Naive B cell (primary cell): ENCODE data around the gene ATAD3C. TPM values are rescaled to one million over a fixed set of nuclear protein-coding genes. Genes with fewer than 3 reads are reported as not detected.
A peak's percentile ranks its signal among the peaks of the same experiment; 100 is the strongest.
"Not testable (repeated sequence)": the region's sequence is repeated elsewhere in the genome, so short reads cannot be mapped to it uniquely, and the experiment has no call there.

ENCODE experiments used
- ATAC-seq, 2 donors: fragments of 150-1000 bp; cut with Tn5 transposase; 2 replicates each; pipeline ENCODE4 v1.10.0; 2021; ENCODE audit warnings: low read depth in 2 of 2, mild to moderate bottlenecking in 2 of 2, moderate library complexity in 2 of 2
- DNase-seq: peaks from one replicate; pipeline ENCODE4 v3.0.0; 2022
- H3K27ac Mint-ChIP-seq, 6 donors: one replicate each; pipeline ENCODE4 v1.8.0; 2020 to 2022; ENCODE audit warnings: mild to moderate bottlenecking in 6 of 6, mixed read lengths in 6 of 6, moderate library complexity in 5 of 6, inconsistent platforms in 2 of 6
- H3K27me3 Mint-ChIP-seq, 3 donors: one replicate each; pipeline ENCODE4 v1.8.0; 2021 to 2022; ENCODE audit warnings: mixed read lengths in 3 of 3, mild to moderate bottlenecking in 1 of 3
- H3K36me3 Mint-ChIP-seq, 2 donors: one replicate each; pipeline ENCODE4 v1.8.0; 2020 to 2022; ENCODE audit warnings: mixed read lengths in 2 of 2, inconsistent platforms in 1 of 2, mild to moderate bottlenecking in 1 of 2
- H3K4me1 Mint-ChIP-seq, 3 donors: one replicate each; pipeline ENCODE4 v1.8.0; 2020 to 2022; ENCODE audit warnings: mixed read lengths in 3 of 3, inconsistent platforms in 1 of 3, mild to moderate bottlenecking in 1 of 3, moderate library complexity in 1 of 3
- H3K4me3 Mint-ChIP-seq, 8 donors: one replicate each; pipeline ENCODE4 v1.8.0; 2020 to 2022; ENCODE audit warnings: mild to moderate bottlenecking in 8 of 8, mixed read lengths in 8 of 8, moderate library complexity in 8 of 8, inconsistent platforms in 2 of 8
- H3K9me3 Mint-ChIP-seq, 7 donors: one replicate each; pipeline ENCODE4 v1.8.0; 2020 to 2022; ENCODE audit warnings: mixed read lengths in 7 of 7, mild to moderate bottlenecking in 5 of 7, inconsistent platforms in 2 of 7, moderate library complexity in 1 of 7
- polyA plus RNA-seq, 6 donors: library from polyadenylated mRNA; unstranded; fragments of 300-500 nt; fragmentation: Illumina TruSeq; gene quantifications; one replicate each; pipeline ENCODE4 v1.2.3, GENCODE V29; 2021; ENCODE audit warnings: low read depth in 6 of 6

Gene ATAD3C
- polyA plus RNA-seq, 6 donors from 2014 or later, result not detected

DNA sequence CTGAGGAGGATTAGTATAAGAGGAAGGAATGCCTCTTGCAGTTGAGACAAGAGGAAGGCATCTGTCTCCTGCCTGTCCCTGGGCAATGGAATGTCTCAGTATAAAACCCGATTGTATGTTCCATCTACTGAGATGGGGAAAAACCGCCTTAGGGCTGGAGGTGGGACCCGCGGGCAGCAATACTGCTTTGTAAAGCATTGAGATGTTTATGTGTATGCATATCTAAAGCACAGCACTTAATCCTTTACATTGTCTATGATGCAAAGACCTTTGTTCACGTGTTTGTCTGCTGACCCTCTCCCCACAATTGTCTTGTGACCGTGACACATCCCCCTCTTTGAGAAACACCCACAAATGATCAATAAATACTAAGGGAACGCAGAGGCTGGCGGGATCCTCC is 39.3 kb upstream of the ATAD3C start:
- DNase-seq, H3K27me3 Mint-ChIP-seq, H3K27ac Mint-ChIP-seq, H3K9me3 Mint-ChIP-seq, ATAC-seq, H3K36me3 Mint-ChIP-seq: not testable (repeated sequence)
- Mint-ChIP-seq H3K4me1 (peaks cover 9 to 35% (median 17%) of the 10 kb centered on the region in 3 donors), H3K4me3 (peak overlapping the region in 4 of 8 donors; percentile 47 to 76 (median 54))

DNA sequence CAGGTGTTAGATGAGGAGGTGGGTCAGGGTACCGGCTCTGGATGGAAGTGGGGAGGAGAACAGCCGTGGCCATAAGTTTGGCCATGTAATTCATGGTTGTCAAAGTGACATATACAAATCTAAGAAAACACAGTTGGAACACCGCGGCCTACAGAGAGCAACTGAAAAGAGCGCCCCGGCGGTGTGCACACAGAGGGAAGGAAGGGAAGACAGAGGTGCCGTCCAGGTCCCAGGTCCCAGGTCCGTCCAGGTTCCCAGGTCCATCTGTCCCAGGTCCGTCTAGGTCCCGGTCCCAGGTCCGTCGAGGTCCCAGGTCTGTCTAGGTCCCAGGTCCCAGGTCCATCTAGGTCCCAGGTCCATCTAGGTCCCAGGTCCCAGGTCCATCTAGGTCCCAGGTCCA is 37.9 kb upstream of the ATAD3C start:
- DNase-seq (no peak), ATAC-seq (no peak)
- no peaks in the 10 kb centered on the region for H3K27me3 Mint-ChIP-seq
- H3K4me1 Mint-ChIP-seq, result peaks cover 4 to 22% (median 12%) of the 10 kb centered on the region in 3 donors
- H3K27ac Mint-ChIP-seq, result peak overlapping the region in 2 of 6 donors; percentile 41 to 45
- H3K4me3 Mint-ChIP-seq, result no peak overlapping the region
- H3K36me3 Mint-ChIP-seq, result no peaks in the 10 kb centered on the region
- peaks cover 0 to 2% (median 0%) of the 10 kb centered on the region in 7 donors for H3K9me3 Mint-ChIP-seq

DNA sequence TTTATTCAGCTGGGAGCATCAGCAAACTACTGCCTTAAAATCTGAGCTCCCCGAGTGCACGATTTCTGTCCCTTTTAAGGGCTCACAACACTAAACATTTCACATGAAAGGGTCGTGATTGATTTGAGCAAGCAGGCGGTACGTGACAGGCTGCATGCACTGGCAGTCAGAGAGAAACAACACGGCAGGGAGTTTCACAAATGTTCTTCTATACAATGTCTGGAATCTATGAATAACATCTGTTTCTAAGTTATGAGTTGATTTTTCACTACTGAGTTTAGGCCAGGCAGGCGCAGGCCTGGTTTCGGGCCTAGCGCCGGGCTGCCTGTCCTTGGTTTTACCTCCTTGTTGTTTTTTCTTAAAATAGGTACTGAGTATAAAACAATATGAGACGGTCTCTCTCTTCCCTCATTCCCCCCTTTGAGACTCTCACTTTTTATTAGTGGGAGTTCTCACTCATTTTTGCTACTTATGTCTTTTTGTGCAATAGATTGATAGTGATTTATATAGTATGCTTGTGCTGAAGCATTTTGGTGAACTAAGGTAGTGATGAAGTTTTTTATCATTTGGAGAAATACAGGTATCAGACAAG is 37.1 kb upstream of the ATAD3C start:
- H3K27me3 Mint-ChIP-seq, DNase-seq, H3K9me3 Mint-ChIP-seq, H3K36me3 Mint-ChIP-seq, H3K27ac Mint-ChIP-seq, ATAC-seq: not testable (repeated sequence)
- H3K4me1 Mint-ChIP-seq, result peaks cover 4 to 19% (median 12%) of the 10 kb centered on the region in 3 donors
- peak overlapping the region in 1 of 8 donors; percentile 68 for H3K4me3 Mint-ChIP-seq

GRCh38 chr1:1415751-1416150 is 33.7 kb upstream of the ATAD3C start:
- Mint-ChIP-seq H3K4me3 (no peak overlapping the region), H3K27me3 (peaks cover 0 to 3% (median 3%) of the 10 kb centered on the region in 3 donors), H3K9me3 (peaks cover 0 to 2% (median 0%) of the 10 kb centered on the region in 7 donors), H3K27ac (no peak overlapping the region), H3K36me3 (no peaks in the 10 kb centered on the region), H3K4me1 (peaks cover 7 to 14% (median 12%) of the 10 kb centered on the region in 3 donors)
- no peak for ATAC-seq
- DNase-seq, result no peak

DNA sequence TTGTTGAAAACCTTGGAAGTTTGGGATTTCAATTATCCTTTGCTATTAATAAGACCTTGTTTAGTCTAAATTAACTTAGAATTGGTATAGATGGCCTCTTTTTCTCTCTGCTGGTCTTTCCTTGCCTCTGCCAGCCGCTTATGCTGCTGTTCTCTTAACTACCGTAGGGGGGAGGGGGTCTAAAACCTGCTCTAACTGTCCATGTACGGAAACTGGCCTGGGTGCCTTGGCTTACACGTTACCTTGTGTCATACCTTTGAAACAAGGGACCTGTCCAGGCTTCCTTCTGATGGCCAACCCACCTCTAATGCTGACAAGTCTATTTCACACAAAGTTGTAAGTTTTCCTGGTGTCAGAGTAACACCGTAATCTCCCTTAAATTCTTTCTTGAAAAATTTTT is 32.1 kb upstream of the ATAD3C start:
- H3K4me3 Mint-ChIP-seq, ATAC-seq, H3K36me3 Mint-ChIP-seq, H3K9me3 Mint-ChIP-seq, DNase-seq: not testable (repeated sequence)
- H3K27ac Mint-ChIP-seq, result peak overlapping the region in 3 of 6 donors; percentile 3 to 40 (median 25)
- H3K27me3 Mint-ChIP-seq, result peaks cover 0 to 17% (median 16%) of the 10 kb centered on the region in 3 donors
- H3K4me1 Mint-ChIP-seq, result peaks cover 5 to 12% (median 8%) of the 10 kb centered on the region in 3 donors

- not testable (repeated sequence) for DNase-seq, H3K36me3 Mint-ChIP-seq, ATAC-seq, H3K9me3 Mint-ChIP-seq
- peaks cover 5 to 12% (median 8%) of the 10 kb centered on the region in 3 donors for H3K4me1 Mint-ChIP-seq
- H3K27ac Mint-ChIP-seq, result peak overlapping the region in 4 of 6 donors; percentile 25 to 40 (median 34)
- H3K27me3 Mint-ChIP-seq, result peaks cover 4 to 23% (median 21%) of the 10 kb centered on the region in 3 donors
- peak overlapping the region in 3 of 8 donors; percentile 21 to 56 (median 41) for H3K4me3 Mint-ChIP-seq
These were observed 31.5 kb upstream of the ATAD3C start for GRCh38 chr1:1417825-1418463.

GRCh38 chr1:1418464-1419362 is 30.8 kb upstream of the ATAD3C start:
- H3K9me3 Mint-ChIP-seq, result no peaks in the 10 kb centered on the region
- peak overlapping the region in 5 of 6 donors; percentile 7 to 85 (median 74) for H3K27ac Mint-ChIP-seq
- DNase-seq (no peak), ATAC-seq (no peak)
- H3K4me3 Mint-ChIP-seq, result peak overlapping the region in 7 of 8 donors; percentile 4 to 78 (median 41)
- H3K27me3 Mint-ChIP-seq, result peaks cover 7 to 27% (median 24%) of the 10 kb centered on the region in 3 donors
- H3K4me1 Mint-ChIP-seq, result peaks cover 5 to 12% (median 8%) of the 10 kb centered on the region in 3 donors
- no peaks in the 10 kb centered on the region for H3K36me3 Mint-ChIP-seq

DNA sequence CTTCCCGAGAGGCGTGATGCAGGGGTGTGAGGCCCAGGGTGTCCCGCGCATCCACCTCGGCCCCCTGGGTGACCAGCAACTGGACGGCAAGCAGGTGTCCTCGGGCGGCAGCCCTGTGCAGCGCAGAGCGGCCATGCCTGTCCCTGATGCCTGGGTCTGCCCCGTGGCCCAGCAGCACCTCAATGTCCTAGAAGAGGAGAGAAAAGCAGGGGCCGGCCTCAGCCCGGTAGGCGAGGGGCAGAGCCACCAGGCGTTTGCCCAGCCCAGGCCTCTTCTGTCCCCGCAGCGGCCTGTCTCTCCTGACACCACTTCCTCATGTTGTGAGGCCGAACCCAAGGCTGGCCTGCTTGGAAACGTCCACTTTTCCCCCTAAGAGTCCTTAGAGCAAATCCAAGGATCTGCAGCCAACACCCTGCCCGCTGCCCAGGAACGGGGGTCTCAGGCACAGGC is 30.1 kb upstream of the ATAD3C start:
- no peaks in the 10 kb centered on the region for H3K9me3 Mint-ChIP-seq
- peaks cover 5 to 12% (median 8%) of the 10 kb centered on the region in 3 donors for H3K4me1 Mint-ChIP-seq
- H3K27me3 Mint-ChIP-seq, result peaks cover 8 to 32% (median 24%) of the 10 kb centered on the region in 3 donors
- H3K36me3 Mint-ChIP-seq, result no peaks in the 10 kb centered on the region
- DNase-seq (no peak), ATAC-seq (no peak)
- H3K4me3 Mint-ChIP-seq, result no peak overlapping the region
- no peak overlapping the region for H3K27ac Mint-ChIP-seq

GRCh38 chr1:1419813-1420653 is 29.5 kb upstream of the ATAD3C start:
- DNase-seq (no peak), ATAC-seq (peak; percentile 64 to 68)
- Mint-ChIP-seq H3K27ac (no peak overlapping the region), H3K27me3 (peaks cover 14 to 39% (median 24%) of the 10 kb centered on the region in 3 donors), H3K36me3 (no peaks in the 10 kb centered on the region), H3K4me1 (peaks cover 5 to 12% (median 8%) of the 10 kb centered on the region in 3 donors), H3K9me3 (no peaks in the 10 kb centered on the region), H3K4me3 (peak overlapping the region in 1 of 8 donors; percentile 73)

DNA sequence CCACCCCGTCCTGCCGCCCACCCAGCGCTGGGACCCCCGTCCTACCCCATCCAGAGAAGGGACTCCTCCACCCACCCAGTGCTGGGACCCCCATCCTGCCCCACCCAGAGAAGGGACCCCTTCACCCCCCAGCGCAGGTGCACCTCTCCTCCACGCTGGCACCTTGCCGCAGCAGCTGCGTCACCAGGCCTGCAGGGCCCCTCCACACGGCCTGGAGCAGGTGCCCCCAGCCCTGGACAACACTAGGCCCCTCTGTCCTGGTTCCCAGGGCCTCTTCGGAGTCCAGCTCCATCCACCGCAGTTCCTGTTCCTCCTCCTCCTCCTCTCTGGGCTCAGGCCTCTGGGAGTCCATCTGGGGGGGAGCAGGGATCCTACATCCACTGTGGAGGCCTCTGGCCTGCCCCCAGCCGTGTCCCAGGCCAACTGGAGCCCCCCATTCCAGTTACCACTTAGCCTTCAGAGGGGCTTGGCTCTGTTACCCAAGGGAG is 28.8 kb upstream of the ATAD3C start:
- no peaks in the 10 kb centered on the region for H3K9me3 Mint-ChIP-seq
- H3K4me1 Mint-ChIP-seq, result peaks cover 5 to 12% (median 8%) of the 10 kb centered on the region in 3 donors
- no peaks in the 10 kb centered on the region for H3K36me3 Mint-ChIP-seq
- H3K4me3 Mint-ChIP-seq, result peak overlapping the region in 4 of 8 donors; percentile 19 to 73 (median 72)
- no peak overlapping the region for H3K27ac Mint-ChIP-seq
- DNase-seq (no peak), ATAC-seq (no peak)
- H3K27me3 Mint-ChIP-seq, result peaks cover 14 to 44% (median 25%) of the 10 kb centered on the region in 3 donors

DNA sequence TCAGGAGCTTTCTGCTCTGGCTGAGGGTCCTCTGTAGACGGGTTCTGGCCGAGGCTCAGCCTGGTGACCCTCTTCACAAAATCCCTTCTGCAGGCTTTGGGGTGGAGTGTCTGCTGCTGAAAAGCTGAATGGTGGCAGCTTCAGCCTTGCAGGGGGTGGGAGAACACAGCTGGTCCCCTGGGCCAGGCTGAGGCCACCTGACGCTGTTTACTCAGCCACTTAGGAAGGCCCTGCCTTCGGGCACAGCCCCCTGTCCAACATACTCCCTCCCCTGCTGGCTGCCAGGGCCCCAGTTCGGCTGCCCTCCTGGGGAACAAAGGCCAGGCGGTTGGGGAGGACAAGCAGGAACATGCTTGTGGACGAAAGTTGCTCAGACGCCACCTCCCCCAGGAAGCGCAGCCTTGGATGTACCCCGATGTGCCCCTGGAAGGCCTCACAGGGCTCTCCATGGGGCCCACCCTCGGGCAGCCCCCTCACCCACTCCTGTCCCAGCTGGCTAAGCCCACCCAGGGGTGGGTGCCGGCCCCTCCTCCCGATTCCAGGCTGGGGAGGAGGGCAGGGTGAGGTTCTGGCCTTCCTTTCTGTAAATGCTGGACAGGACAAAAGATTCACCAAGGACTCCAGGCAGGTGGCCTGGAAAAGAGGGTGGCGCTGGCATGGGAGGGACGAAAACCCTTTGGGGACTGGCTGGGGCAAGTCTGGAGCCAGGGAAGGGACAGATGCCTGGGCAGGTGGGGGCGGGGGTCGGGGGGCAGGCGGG is 28.2 kb upstream of the ATAD3C start, which contains the start of gene ANKRD65:
TSS of gene ANKRD65 (minus strand) at position 130 of the 760 bp plus-strand sequence. CDS start 271 bp downstream, outside the sequence.
- DNase-seq, result no peak
- Mint-ChIP-seq H3K4me3 (peak within 1 kb of the TSS in 5 of 8 donors; percentile 19 to 73 (median 71)), H3K36me3 (no peaks in the 10 kb centered on the region), H3K27ac (no peak within 1 kb of the TSS), H3K27me3 (peaks cover 14 to 51% (median 31%) of the 10 kb centered on the region in 3 donors), H3K9me3 (no peaks in the 10 kb centered on the region), H3K4me1 (peaks cover 5 to 13% (median 8%) of the 10 kb centered on the region in 3 donors)
- no peak for ATAC-seq
